ENCODE measurements around the gene KRTAP6-1.

The KRTAP6-1 gene, protein sequence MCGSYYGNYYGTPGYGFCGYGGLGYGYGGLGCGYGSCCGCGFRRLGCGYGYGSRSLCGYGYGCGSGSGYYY

DNA sequence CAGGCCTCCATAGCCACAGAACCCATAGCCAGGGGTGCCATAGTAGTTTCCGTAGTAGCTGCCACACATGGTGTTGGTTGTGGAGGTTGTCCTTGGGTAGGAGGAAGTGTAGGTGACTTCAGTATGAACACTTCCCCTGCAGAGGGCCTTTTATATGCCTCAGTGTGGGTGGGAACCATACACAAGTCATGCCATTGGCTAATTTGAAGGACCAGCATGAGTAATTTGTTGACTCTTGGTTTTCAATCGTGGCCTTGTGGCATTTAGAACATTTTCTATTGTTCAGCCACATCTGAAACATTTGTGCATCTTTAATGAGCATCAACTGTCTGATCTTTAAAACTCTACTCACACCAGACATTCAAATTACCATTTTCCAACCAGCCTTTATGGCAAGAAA is at the start of gene KRTAP6-1:
KRTAP6-1 (minus strand) TSS at position 95 of the 400 bp plus-strand sequence; CDS start at position 69, 26 bp downstream.
- DNase-seq: no peak

DNA sequence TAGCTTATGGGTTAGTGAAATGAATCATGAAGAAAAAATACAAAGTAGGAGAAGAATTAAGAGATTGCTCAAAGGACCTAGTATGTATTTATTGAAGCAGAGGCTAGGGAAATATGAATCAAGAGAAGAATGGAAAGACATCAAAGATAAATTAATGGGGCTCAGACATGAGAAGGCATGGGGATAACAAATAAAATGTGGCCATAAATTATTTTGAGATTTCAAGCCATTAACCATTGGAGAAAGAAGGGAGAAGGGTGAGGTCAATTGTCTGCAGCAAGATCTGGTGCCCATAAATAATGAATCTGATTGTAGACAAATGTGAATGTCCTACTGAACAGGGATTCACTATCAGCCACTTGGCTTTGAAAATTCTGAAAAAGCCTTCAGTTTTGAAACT is 39.2 kb upstream of the KRTAP6-1 start:
- DNase-seq: no peak

GRCh38 chr21:30646904-30647414 is 33.2 kb upstream of the KRTAP6-1 start:
- DNase-seq: no peak

DNA sequence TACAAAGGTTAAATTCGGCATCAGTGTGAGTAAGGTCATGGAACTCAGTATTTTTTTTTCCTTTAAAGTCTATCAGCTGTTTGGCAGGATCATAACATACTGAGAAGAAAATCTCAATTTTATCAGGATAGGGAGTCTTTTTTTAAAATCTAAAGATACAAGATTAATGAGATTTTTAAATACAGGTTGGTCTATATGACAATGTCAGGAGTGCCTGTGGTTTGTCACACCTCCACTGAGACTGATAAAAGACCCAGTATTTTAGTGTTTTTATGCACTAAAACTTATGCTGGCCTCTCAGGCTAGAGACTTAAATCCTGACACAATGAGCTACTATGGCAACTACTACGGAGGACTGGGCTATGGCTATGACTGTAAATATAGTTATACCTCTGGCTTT is 28.8 kb upstream of the KRTAP6-1 start, which contains the start of gene KRTAP20-3:
KRTAP20-3 (plus strand) TSS at position 301 of the 400 bp plus-strand sequence.
- no peak for DNase-seq

- no peak for DNase-seq
These were observed 25.0 kb upstream of the KRTAP6-1 start for GRCh38 chr21:30638686-30639085.

DNA sequence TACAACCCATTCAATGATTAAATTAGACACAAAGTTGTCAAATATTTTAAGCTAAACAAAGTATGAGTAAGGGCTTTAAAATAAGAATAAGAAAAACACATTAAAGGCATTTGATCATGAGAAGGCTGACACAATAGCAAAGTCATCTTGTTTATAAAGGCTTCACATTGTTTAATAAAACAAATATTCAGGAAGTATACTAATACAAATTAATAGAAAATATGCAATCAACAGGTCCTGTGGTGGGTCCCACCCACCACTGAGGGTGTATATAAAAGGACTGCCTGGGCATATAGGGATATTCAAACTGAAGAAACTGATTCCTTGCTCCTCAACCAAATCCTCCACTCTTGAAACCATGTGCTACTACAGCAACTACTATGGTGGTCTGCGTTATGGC is 21.2 kb upstream of the KRTAP6-1 start, which contains the start of gene KRTAP20-2:
KRTAP20-2 (plus strand) TSS at position 301 of the 400 bp plus-strand sequence; CDS start at position 359, 58 bp downstream.
- no peak for DNase-seq

- peak; percentile 81 for DNase-seq
These were observed 15.5 kb upstream of the KRTAP6-1 start for GRCh38 chr21:30629200-30629599.

DNA sequence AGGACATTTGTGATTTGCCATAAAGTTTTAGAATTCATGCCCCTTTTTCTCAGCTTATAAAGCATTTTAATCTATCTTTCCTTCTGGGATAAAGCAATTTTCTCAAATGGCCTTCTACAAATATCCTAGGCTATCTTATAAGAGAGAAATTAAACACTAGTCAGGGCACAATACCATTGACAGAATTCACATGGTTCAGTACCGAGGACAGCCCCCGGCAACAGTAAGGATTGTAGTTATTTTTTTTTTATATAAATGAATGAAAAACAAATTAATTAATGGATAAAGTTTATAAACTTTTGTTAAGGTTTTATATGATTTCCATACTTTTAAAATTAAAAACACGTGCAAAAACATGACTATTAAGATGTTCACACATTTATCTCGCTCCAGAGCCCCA is 14.4 kb upstream of the KRTAP6-1 start:
- DNase-seq: no peak

GRCh38 chr21:30625449-30626165 is 11.9 kb upstream of the KRTAP6-1 start:
- DNase-seq: no peak

GRCh38 chr21:30623362-30623761 is 9.6 kb upstream of the KRTAP6-1 start:
- peak; percentile 59 for DNase-seq

GRCh38 chr21:30620522-30620921 is 6.8 kb upstream of the KRTAP6-1 start, which contains the start of gene KRTAP20-4:
Gene KRTAP20-4 (plus strand): TSS chr21:30620627.
- DNase-seq: no peak

- no peak for DNase-seq
These were observed 6.3 kb upstream of the KRTAP6-1 start for GRCh38 chr21:30620080-30620479.

DNA sequence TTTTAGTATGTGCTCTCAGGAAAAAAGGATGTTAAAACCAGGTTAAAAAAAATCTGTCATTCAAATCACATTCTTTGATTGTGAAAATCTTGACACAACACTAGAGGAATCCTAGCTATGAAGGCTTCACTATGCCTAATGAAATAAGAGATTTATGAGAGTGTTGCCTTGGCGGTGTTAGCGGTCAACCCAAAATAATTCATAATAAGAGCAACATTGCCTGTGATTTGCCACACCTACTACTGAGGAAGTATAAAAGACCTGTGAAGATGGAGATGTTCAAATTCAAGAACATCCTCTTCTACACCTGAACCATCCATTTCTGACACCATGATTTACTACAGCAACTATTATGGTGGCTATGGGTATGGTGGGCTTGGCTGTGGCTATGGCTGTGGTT is 2.4 kb upstream of the KRTAP6-1 start, which contains the start of gene KRTAP20-1:
KRTAP20-1 (plus strand) TSS at position 301 of the 400 bp plus-strand sequence; CDS start at position 331, 30 bp downstream.
- DNase-seq: no peak

DNA sequence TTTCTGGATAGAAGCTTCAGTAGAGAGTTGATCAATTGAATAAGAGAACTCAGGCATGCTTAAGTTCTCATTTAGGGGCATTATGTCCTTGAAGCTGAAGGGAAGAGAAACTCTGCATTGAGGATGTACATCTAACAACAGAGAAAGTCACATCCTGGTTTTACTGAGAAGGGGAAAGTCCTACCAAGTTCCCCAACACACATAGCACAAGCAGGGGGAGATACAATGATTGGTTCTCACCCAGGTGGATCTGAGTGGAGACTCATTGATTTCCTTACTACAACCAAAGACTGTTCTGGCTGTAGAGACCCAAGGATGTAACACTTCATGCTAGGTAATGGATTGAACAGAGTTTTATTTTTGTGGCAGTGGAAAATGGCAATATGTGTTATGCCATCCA is 1.5 kb upstream of the KRTAP6-1 start:
- no peak for DNase-seq

GRCh38 chr21:30612132-30612531 is 1.6 kb downstream of the KRTAP6-1 start:
- DNase-seq: no peak

- no peak for DNase-seq
These were observed 7.8 kb downstream of the KRTAP6-1 start for GRCh38 chr21:30605968-30606367.

DNA sequence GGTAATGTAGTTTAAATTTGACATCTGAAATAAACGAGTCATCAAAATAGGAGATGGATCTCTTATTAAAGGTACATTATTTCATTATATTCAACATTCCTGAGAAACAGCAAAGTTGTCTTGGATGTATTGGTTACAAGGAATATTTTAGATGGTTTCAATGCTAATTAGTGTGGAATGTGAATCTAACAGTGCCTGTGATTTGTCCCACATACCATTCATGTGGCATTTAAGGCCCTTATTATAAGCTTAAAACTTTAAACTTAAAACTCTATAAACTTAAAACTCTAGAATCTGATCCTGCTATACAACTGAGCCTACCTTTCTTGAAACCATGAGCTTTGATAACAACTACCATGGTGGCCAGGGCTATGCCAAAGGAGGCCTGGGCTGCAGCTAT is 12.9 kb downstream of the KRTAP6-1 start, which contains the start of gene KRTAP22-1:
KRTAP22-1 (plus strand) TSS at position 301 of the 400 bp plus-strand sequence.
- no peak for DNase-seq

- no peak for DNase-seq
These were observed 14.9 kb downstream of the KRTAP6-1 start, which contains the start of gene KRTAP6-2 for GRCh38 chr21:30598802-30599201. Gene KRTAP6-2 (minus strand): TSS chr21:30598902. CDS start chr21:30598874, 28 bp downstream.

DNA sequence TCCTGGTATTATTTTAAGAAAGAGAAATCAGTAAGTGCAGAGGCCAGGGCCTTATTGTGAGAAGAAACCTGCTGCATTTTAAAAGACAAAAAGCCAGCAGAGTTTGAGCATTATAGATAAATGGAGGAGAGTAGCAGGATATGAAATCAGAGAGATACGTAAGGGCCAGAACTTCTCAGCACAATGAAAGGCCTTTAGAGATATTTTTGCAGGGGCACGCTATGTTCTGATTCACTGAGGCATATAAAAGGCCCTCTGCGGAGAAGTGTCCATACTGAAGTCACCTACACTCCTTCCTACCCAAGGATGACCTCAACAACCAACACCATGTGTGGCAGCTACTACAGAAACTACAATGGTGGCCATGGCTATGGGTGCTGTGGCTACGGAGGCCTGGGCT is 21.6 kb downstream of the KRTAP6-1 start, which contains the start of gene KRTAP6-3:
KRTAP6-3 (plus strand) TSS at position 301 of the 400 bp plus-strand sequence; CDS start at position 307, 6 bp downstream.
- DNase-seq: no peak

DNA sequence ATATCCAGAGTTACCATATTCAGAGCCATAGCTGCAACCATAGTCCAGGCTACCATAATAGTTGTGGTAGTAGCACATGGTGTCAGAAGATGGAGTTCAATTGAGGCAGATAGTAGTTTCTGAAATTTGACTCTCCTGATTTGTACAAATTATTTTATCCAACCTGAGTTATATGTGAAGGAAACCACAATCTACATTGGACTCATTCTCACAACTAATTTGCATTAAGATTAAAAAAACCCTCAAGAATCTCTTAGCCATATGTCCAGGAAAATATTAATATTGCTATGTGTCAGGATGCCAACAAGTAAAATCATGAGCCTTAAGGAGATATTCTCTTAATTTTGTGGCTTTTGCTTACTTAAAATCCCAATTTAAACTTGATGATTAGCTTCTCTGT is 23.4 kb downstream of the KRTAP6-1 start, which contains the start of gene KRTAP22-2:
KRTAP22-2 (minus strand) TSS at position 101 of the 400 bp plus-strand sequence.
- DNase-seq: no peak

- DNase-seq: no peak
These were observed 30.9 kb downstream of the KRTAP6-1 start for GRCh38 chr21:30582870-30583269.

- DNase-seq: no peak
These were observed 33.6 kb downstream of the KRTAP6-1 start for GRCh38 chr21:30580132-30580531.

DNA sequence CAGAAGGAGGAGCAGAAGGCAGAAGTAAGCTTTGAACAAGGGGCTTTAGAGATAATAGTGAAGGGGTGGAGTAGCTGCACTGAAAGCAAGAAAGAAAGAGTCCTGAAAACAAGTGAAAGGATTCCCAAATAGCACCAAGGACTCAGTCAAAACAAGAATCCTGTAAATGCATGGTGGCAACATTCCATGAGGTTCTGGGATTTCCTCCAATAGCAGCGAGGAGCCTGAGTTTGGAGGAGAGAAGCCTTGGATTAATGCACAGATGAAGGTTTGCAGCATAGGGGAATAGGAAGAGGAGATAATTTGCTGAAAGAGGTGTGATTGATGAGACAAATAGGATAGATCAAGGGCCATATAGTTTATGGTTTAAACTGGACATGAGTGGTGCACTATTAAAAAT is 34.4 kb downstream of the KRTAP6-1 start:
- DNase-seq: no peak

GRCh38 chr21:30577766-30578165 is 36.0 kb downstream of the KRTAP6-1 start:
- DNase-seq: peak; percentile 71

Data from NCI-H226 (cell line).